Lower lobe of right lung (tissue), 2 donors: ENCODE data around the gene SRPK3. TPM values are rescaled to one million over a fixed set of nuclear protein-coding genes. Genes with fewer than 3 reads are reported as not detected.
A peak's percentile ranks its signal among the peaks of the same experiment; 100 is the strongest.

ENCODE experiments used
- ATAC-seq, 2 donors: fragments of 200-7000 bp; cut with Tn5 transposase; one replicate each; pipeline ENCODE4 v1.9.1; 2020 to 2022; ENCODE audit warnings: mild to moderate bottlenecking in 2 of 2, moderate library complexity in 2 of 2
- DNase-seq: peaks from one replicate; pipeline ENCODE4 v3.0.0-alpha.2; 2020
- H3K27ac ChIP-seq: fragments of 200-600 bp; one replicate; pipeline ENCODE4 v1.8.0; 2022
- H3K27me3 ChIP-seq: fragments of 200-600 bp; one replicate; pipeline ENCODE4 v1.8.0; 2022; ENCODE audit warnings: low read depth
- H3K36me3 ChIP-seq: fragments of 200-600 bp; one replicate; pipeline ENCODE4 v1.8.0; 2022; ENCODE audit warnings: mild to moderate bottlenecking
- H3K4me1 ChIP-seq: fragments of 200-600 bp; one replicate; pipeline ENCODE4 v1.8.0; 2022
- H3K4me3 ChIP-seq: fragments of 200-600 bp; one replicate; pipeline ENCODE4 v1.8.0; 2022; ENCODE audit warnings: mild to moderate bottlenecking
- H3K9me3 ChIP-seq: fragments of 200-600 bp; one replicate; pipeline ENCODE4 v1.8.0; 2022
- CTCF ChIP-seq: fragments of 200-600 bp; IDR thresholded peaks from one replicate; pipeline ENCODE4 v1.8.0; 2022; ENCODE audit warnings: antibody characterized with exemption, mild to moderate bottlenecking
- intact Hi-C: fragments of 100-400 bp; cut with DNase I; formaldehyde crosslinking; loops from one replicate; pipeline ENCODE4 v1.11.0; 2022
- total RNA-seq: library from RNA; stranded (reverse); fragmentation: NEBNext Ultra II Directional; extraction: Animal tissue kit (Norgen Biotek cat#: 25700); gene quantifications from one replicate; pipeline ENCODE4 v1.2.1, GENCODE V29; 2021
- donor health status: DM: no; HTN: yes; CAD: no; lungs with severe emphysema.

Gene SRPK3
- total RNA-seq, 1 donor from 2014 or later: not detected

- H3K4me1 ChIP-seq: no peaks in the 10 kb centered on the region
- no peak overlapping the region for H3K4me3 ChIP-seq
- H3K9me3 ChIP-seq: no peaks in the 10 kb centered on the region
- H3K27ac ChIP-seq: no peak overlapping the region
- intact Hi-C loops: no loop called here
- ATAC-seq: no peak
- H3K27me3 ChIP-seq: no peaks in the 10 kb centered on the region
- peak; percentile 32 for DNase-seq
- H3K36me3 ChIP-seq: no peaks in the 10 kb centered on the region
- TF ChIP-seq CTCF: no peak
Observed at GRCh38 chrX:153774576-153775292, 6.1 kb upstream of the SRPK3 start.

GRCh38 chrX:153775293-153776119, 5.3 kb upstream of the SRPK3 start:
- intact Hi-C loops: no loop called here
- no peak overlapping the region for H3K4me3 ChIP-seq
- H3K27me3 ChIP-seq: no peaks in the 10 kb centered on the region
- no peak for TF ChIP-seq CTCF
- DNase-seq (peak; percentile 15), ATAC-seq (no peak)
- peaks cover under 1% of the 10 kb centered on the region for H3K4me1 ChIP-seq
- no peaks in the 10 kb centered on the region for H3K36me3 ChIP-seq
- H3K9me3 ChIP-seq: no peaks in the 10 kb centered on the region
- H3K27ac ChIP-seq: no peak overlapping the region

GRCh38 chrX:153776120-153776599, 4.7 kb upstream of the SRPK3 start:
- no peaks in the 10 kb centered on the region for H3K36me3 ChIP-seq
- DNase-seq: no peak
- H3K27ac ChIP-seq: no peak overlapping the region
- peaks cover 7% of the 10 kb centered on the region for H3K4me1 ChIP-seq
- H3K4me3 ChIP-seq: no peak overlapping the region
- no peaks in the 10 kb centered on the region for H3K27me3 ChIP-seq
- ATAC-seq: no peak
- H3K9me3 ChIP-seq: no peaks in the 10 kb centered on the region
- intact Hi-C loops: no loop called here
- no peak for TF ChIP-seq CTCF

GRCh38 chrX:153776611-153777045, 4.2 kb upstream of the SRPK3 start:
- H3K36me3 ChIP-seq: no peaks in the 10 kb centered on the region
- no peaks in the 10 kb centered on the region for H3K9me3 ChIP-seq
- no peaks in the 10 kb centered on the region for H3K27me3 ChIP-seq
- H3K27ac ChIP-seq: no peak overlapping the region
- DNase-seq: no peak
- intact Hi-C loops: no loop called here
- no peak overlapping the region for H3K4me3 ChIP-seq
- no peak for ATAC-seq
- peaks cover 11% of the 10 kb centered on the region for H3K4me1 ChIP-seq
- TF ChIP-seq CTCF: no peak

- Histone ChIP-seq H3K4me1 (peaks cover 11% of the 10 kb centered on the region), H3K4me3 (no peak overlapping the region), H3K36me3 (no peaks in the 10 kb centered on the region), H3K27ac (no peak overlapping the region), H3K9me3 (no peaks in the 10 kb centered on the region), H3K27me3 (no peaks in the 10 kb centered on the region)
- intact Hi-C loops: no loop called here
- TF ChIP-seq CTCF: no peak
- ATAC-seq: no peak
- no peak for DNase-seq
Observed at GRCh38 chrX:153777261-153778090, 3.4 kb upstream of the SRPK3 start.
